OCI-LY3 (cell line): ENCODE measurements around the gene RHOH.

ENCODE experiments used
- H2AFZ ChIP-seq: fragments of 200-600, 300-600 bp; shearing (Covaris generic); 2 replicates; pipeline ENCODE4 v1.6.0; 2014; ENCODE audit warnings: antibody characterized with exemption, low read depth, low read length
- H3K27ac ChIP-seq: fragments of 200-600, 300-600 bp; sonication (generic); 2 replicates; pipeline ENCODE4 v1.5.1; 2014; ENCODE audit warnings: mild to moderate bottlenecking, low read length, moderate library complexity, mixed read lengths
- H3K27me3 ChIP-seq: fragments of 200-600, 300-600 bp; sonication (generic); 2 replicates; pipeline ENCODE4 v1.6.1; 2014; ENCODE audit warnings: low read depth, low read length, mixed read lengths
- H3K36me3 ChIP-seq: fragments of 200-600, 300-600 bp; sonication (generic); replicated peaks from 2 replicates; pipeline ENCODE3; 2014; ENCODE audit warnings: low read depth, low read length, mixed read lengths
- H3K4me1 ChIP-seq: fragments of 300-600, 200-600 bp; sonication (generic); 2 replicates; pipeline ENCODE4 v1.6.1; 2014; ENCODE audit warnings: low read length, mixed read lengths
- H3K4me2 ChIP-seq: fragments of 200-600, 300-600 bp; sonication (generic); 2 replicates; pipeline ENCODE4 v1.6.1; 2014; ENCODE audit warnings: low read length, mixed read lengths
- H3K4me3 ChIP-seq: fragments of 300-600, 200-600 bp; sonication (generic); 2 replicates; pipeline ENCODE4 v1.5.1; 2014; ENCODE audit warnings: antibody characterized with exemption, mild to moderate bottlenecking, low read length, moderate library complexity
- H3K79me2 ChIP-seq: fragments of 300-600, 200-600 bp; shearing (Covaris generic); 2 replicates; pipeline ENCODE4 v1.6.1; 2014; ENCODE audit warnings: mild to moderate bottlenecking, low read length, mixed read lengths
- H3K9ac ChIP-seq: fragments of 300-600, 200-600 bp; shearing (Covaris generic); 2 replicates; pipeline ENCODE4 v1.6.0; 2014; ENCODE audit warnings: mild to moderate bottlenecking, low read length, moderate library complexity
- H3K9me3 ChIP-seq: fragments of 200-600, 300-600 bp; shearing (Covaris generic); 2 replicates; pipeline ENCODE4 v1.6.1; 2014; ENCODE audit warnings: low read length, mixed read lengths; ENCODE audit not compliant: insufficient read depth
- H4K20me1 ChIP-seq: fragments of 200-600, 300-600 bp; sonication (generic); 2 replicates; pipeline ENCODE4 v1.6.1; 2016; ENCODE audit warnings: low read length, mixed read lengths; ENCODE audit not compliant: insufficient read depth
- EZH2phosphoT487 ChIP-seq: fragments of 200-600 bp; shearing (Covaris generic); IDR thresholded peaks from 2 replicates; pipeline ENCODE4 v1.6.1; 2018; ENCODE audit warnings: antibody characterized with exemption, mixed run types, low read depth
- TF ChIP-seq, protein P1 (sequence below): fragments of 200-600, 300-600 bp; sonication (generic); IDR thresholded peaks from 2 replicates; pipeline ENCODE4 v1.5.1; 2014; ENCODE audit warnings: antibody characterized with exemption, low read length, low read depth

The RHOH gene

DNA sequence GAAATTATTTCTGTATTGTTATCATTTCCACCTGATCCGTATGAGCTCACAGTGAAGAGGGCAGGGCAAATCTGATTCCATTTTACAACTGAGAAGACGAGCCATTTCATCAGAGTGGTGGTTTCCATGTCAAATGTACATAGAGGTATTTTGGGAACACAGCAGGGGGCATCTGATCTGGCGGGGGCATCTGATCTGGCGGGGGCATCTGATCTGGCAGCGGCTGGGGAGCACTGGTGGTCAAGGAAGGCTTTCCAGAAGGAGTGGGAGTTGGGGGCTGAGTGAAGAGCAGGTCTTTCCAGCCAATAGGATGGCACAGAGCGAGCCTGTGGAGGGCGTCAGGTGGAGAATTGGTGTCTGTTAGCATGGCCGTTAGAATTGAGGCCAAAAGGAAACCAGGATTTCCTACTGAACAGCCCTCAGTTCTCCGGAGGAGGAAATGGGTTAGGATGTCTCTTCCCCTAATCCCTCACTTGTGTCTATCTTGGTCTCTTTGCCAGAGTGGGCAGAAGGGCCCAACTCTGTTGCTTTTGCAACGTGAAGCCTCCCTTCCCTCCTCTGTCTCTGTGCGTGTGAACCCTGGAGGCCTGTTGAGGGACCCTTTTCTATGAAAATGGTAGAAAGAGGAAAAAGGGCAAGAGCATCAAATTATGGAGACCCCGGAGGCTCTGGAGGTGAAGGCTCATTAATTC is 41.3 kb downstream of the RHOH start:
- Histone ChIP-seq H3K4me1 (no peaks in the 10 kb centered on the region; the same call in 1 of the 2 replicates), H2AFZ (no peak overlapping the region), H3K4me2 (no peak overlapping the region), H3K9ac (no peak overlapping the region), H3K9me3 (no peaks in the 10 kb centered on the region), H3K4me3 (no peak overlapping the region), H3K27me3 (no peaks in the 10 kb centered on the region), H3K27ac (no peak overlapping the region), H3K36me3 (peaks cover 52% of the 10 kb centered on the region), H4K20me1 (peaks cover 94% of the 10 kb centered on the region), H3K79me2 (peaks cover 100% of the 10 kb centered on the region)
- TF ChIP-seq, protein P1, sequence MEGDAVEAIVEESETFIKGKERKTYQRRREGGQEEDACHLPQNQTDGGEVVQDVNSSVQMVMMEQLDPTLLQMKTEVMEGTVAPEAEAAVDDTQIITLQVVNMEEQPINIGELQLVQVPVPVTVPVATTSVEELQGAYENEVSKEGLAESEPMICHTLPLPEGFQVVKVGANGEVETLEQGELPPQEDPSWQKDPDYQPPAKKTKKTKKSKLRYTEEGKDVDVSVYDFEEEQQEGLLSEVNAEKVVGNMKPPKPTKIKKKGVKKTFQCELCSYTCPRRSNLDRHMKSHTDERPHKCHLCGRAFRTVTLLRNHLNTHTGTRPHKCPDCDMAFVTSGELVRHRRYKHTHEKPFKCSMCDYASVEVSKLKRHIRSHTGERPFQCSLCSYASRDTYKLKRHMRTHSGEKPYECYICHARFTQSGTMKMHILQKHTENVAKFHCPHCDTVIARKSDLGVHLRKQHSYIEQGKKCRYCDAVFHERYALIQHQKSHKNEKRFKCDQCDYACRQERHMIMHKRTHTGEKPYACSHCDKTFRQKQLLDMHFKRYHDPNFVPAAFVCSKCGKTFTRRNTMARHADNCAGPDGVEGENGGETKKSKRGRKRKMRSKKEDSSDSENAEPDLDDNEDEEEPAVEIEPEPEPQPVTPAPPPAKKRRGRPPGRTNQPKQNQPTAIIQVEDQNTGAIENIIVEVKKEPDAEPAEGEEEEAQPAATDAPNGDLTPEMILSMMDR = no peak
- no peak for TF ChIP-seq EZH2phosphoT487

- Histone ChIP-seq H3K9ac (no peak overlapping the region), H3K4me1 (no peaks in the 10 kb centered on the region; the same call in 1 of the 2 replicates), H2AFZ (no peak overlapping the region), H3K9me3 (no peaks in the 10 kb centered on the region), H3K36me3 (peaks cover 56% of the 10 kb centered on the region), H3K4me3 (no peak overlapping the region), H3K79me2 (peaks cover 100% of the 10 kb centered on the region), H3K4me2 (no peak overlapping the region), H3K27ac (no peak overlapping the region), H3K27me3 (no peaks in the 10 kb centered on the region), H4K20me1 (peaks cover 95% of the 10 kb centered on the region)
- no peak for TF ChIP-seq EZH2phosphoT487
- TF ChIP-seq, protein P1 = no peak
These were observed 42.1 kb downstream of the RHOH start for GRCh38 chr4:40238700-40239548.

- Histone ChIP-seq H3K4me1 (no peaks in the 10 kb centered on the region), H3K9ac (no peak overlapping the region), H3K79me2 (peaks cover 100% of the 10 kb centered on the region), H3K9me3 (no peaks in the 10 kb centered on the region), H3K27ac (no peak overlapping the region), H3K4me3 (no peak overlapping the region), H2AFZ (no peak overlapping the region), H3K36me3 (peaks cover 63% of the 10 kb centered on the region), H3K4me2 (no peak overlapping the region), H4K20me1 (peaks cover 95% of the 10 kb centered on the region), H3K27me3 (no peaks in the 10 kb centered on the region)
- no peak for TF ChIP-seq EZH2phosphoT487
These were observed 43.3 kb downstream of the RHOH start for GRCh38 chr4:40240040-40240653.

DNA sequence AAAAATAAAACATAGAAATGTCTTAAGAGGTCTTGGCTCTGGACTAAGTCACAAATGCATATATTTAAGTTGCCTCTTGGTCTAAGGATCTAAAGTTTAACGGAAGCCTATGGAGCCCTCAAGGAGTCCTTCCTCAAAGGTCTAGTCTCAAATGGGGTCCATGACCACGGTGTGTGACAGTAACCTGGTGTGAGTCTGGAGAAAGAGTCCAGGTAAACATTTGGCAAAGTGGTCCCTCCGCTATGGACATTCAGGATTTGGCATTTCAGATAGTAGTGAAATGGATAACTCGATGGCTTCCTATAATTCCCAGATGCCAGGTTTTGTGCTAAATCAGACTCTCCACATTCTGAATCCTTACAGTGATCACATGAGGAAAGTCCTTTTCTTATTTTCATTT is 44.2 kb downstream of the RHOH start:
- no peak overlapping the region for H3K27ac ChIP-seq
- peaks cover 97% of the 10 kb centered on the region for H3K79me2 ChIP-seq
- H3K4me2 ChIP-seq = no peak overlapping the region
- H3K36me3 ChIP-seq = peaks cover 66% of the 10 kb centered on the region
- no peaks in the 10 kb centered on the region for H3K27me3 ChIP-seq
- peaks cover 96% of the 10 kb centered on the region for H4K20me1 ChIP-seq
- no peak overlapping the region for H3K9ac ChIP-seq
- H3K9me3 ChIP-seq = no peaks in the 10 kb centered on the region
- H3K4me1 ChIP-seq = no peaks in the 10 kb centered on the region
- H2AFZ ChIP-seq = no peak overlapping the region
- TF ChIP-seq EZH2phosphoT487 = no peak
- TF ChIP-seq, protein P1 = no peak
- no peak overlapping the region for H3K4me3 ChIP-seq
